Measurements from ENCODE around the gene BRD3OS.

BRD3OS gene

GRCh38 chr9:133990366-133991213 is 34.7 kb upstream of the BRD3OS start:
- TF ChIP-seq CTCF (IDR thresholded peaks at IDR 0.05; ENCODE audit: borderline replicate concordance, insufficient read depth, low read depth, low read length) = no peak
- peak overlapping the region; percentile 64 for H3K4me3 ChIP-seq (ENCODE audit: low read depth, low read length)

- TF ChIP-seq CTCF (IDR thresholded peaks at IDR 0.05; ENCODE audit: borderline replicate concordance, insufficient read depth, low read depth, low read length) = no peak
- H3K4me3 ChIP-seq (ENCODE audit: low read depth, low read length) = peak overlapping the region; percentile 64
Observed at GRCh38 chr9:133991214-133991921, 33.9 kb upstream of the BRD3OS start.

DNA sequence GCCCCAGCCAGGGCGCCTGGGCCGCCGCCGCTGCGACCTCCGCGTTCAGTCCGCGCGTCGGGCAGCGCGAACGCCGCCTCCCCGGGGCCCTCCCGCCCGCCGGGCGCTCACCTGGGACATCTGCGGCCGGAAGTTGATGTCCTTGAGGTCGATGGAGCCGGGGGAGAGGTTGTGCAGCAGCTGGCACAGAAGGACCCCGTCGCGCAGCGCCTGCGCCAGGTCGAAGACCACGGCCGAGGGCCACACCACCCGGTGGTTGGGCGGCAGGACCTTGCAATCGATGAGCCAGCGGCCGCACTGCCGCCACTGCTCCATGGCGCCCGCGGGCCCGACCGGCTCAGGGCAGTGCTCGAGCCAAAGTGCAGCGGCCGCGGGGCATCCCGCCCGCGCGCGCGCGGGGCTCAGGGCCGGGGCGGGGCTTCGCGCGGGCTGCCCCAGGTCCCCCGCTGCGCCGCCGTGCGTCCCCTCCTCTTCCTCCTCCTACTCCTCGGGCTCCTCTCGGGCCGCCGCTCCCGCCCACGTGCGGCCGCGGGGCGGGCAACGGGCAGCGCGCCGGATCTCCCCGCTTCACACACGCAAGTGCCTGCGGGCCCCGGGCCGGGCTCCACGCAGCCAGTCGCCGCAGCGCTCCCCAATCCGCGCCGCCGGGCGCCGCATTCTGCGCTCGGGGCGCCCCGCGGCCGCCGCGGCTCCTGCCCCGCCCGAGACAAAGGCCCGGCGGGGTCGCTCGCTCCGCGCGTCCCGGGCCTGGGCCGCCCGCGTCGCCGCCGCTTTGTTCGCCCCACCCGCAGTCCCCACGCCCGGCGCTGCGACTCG is 33.1 kb upstream of the BRD3OS start, which contains the start of gene VAV2:
TSS of gene VAV2 (minus strand) at position 361 of the 816 bp plus-strand sequence. CDS start at position 315, 46 bp downstream.
- TF ChIP-seq CTCF (IDR thresholded peaks at IDR 0.05; ENCODE audit: borderline replicate concordance, insufficient read depth, low read depth, low read length) = no peak
- H3K4me3 ChIP-seq (ENCODE audit: low read depth, low read length) = peak within 1 kb of the TSS; percentile 64

DNA sequence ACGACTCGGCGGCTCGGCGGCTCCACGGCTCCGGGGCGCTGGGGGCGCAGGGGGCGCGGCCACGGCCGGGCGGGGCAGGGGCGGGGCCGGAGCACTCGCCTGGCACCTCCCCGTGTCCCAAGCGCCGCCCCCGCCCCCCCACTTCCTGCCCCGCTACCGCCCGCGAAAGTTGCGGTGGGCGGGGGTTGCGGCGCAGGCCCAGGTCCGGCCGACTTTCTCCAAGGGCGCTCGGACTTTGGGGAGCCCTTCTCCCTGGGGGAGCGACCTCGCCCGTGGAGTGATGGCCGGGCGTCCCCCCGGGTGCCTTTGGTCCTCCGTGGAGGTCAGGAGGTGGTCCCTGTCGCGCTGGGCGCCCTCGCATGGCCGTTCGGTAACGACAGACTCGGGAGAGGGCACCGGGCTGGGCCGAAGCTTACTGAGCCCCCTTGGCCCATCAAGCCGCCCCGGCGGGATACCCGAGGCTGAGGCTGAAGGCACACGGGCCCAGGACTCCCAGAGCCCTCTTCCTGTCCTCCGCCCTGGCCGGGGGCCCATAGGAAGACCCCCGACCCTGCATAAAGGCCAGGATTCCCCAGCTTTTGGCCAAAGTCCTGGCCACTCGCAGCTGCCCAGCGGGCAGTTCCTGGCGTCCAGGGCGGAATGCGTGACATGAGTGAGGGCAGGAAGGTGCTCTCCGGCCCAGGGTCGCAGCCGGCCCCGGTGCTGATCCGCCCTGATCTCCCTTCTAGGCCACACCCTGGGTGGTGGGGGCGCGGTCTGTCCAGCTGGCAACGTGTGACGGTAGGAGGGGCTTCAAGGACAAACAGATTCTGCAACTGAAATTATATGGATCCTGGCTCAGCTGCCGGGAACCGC is 32.3 kb upstream of the BRD3OS start:
- H3K4me3 ChIP-seq (ENCODE audit: low read depth, low read length) = peak overlapping the region; percentile 64
- peak; percentile 52 for TF ChIP-seq CTCF (IDR thresholded peaks at IDR 0.05; ENCODE audit: borderline replicate concordance, insufficient read depth, low read depth, low read length)

DNA sequence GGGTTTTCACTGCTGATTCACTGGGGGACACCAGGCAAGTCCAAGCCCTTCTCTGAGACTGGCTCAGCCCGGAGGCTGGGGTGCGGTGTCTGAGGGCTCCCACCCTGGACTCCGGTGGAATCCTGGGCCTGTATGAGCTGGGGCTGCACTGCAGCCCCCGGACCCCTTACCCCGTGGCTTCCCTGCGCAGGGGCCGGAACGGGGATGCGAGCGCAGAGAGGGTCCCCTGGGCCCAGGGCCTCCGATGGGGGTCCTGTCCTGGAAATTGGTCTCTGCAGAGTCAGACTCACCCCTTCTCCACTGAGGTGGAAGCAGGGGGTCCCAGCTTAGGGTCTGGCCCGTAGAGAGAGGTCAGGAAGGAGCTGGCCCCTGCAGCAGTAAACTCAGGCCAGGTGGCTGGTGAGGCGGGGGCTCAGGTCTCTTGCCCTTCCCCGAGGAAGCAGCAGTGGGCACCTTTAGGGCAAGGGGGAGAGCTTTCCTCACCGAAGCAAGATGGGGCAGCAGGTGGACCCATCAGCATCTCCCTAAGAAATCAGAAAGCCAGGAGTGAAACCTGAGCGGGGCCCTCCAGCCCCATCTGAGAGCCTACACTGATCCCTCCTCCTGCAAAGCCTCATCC is 31.5 kb upstream of the BRD3OS start:
- TF ChIP-seq CTCF (IDR thresholded peaks at IDR 0.05; ENCODE audit: borderline replicate concordance, insufficient read depth, low read depth, low read length) = no peak
- peak overlapping the region; percentile 64 for H3K4me3 ChIP-seq (ENCODE audit: low read depth, low read length)

All from GM12875 (cell line).